ENCODE measurements around the gene HSPD1. TPM values are rescaled to one million over a fixed set of nuclear protein-coding genes. Genes with fewer than 3 reads are reported as not detected.

The HSPD1 gene
- total and polyA plus RNA-seq, 4 donors: 185 to 490 (median 287) TPM

GRCh38 chr2:197538412-197538811 is 38.8 kb upstream of the HSPD1 start:
- Histone ChIP-seq H3K4me3 (ENCODE audit: low read depth in 1 of 3, low read length in 3 of 3) (no peak overlapping the region), H3K9ac (ENCODE audit: low read depth in 1 of 2, low read length in 2 of 2) (no peak overlapping the region), H3K36me3 (ENCODE audit: control insufficient read depth in 4 of 4, insufficient read depth in 3 of 4, low read depth in 1 of 4, low read length in 3 of 4) (peaks cover 4 to 39% (median 16%) of the 10 kb centered on the region in 4 donors), H3K27me3 (ENCODE audit: control insufficient read depth in 4 of 4, insufficient read depth in 4 of 4, low read length in 3 of 4) (no peaks in the 10 kb centered on the region), H3K9me3 (ENCODE audit: control insufficient read depth in 4 of 4, low read length in 3 of 4) (no peaks in the 10 kb centered on the region), H3K27ac (ENCODE audit: low read depth in 1 of 2, low read length in 2 of 2) (no peak overlapping the region), H3K4me1 (ENCODE audit: control insufficient read depth in 4 of 4, insufficient read depth in 4 of 4, low read length in 3 of 4) (no peaks in the 10 kb centered on the region)
- 86% methylated on average over 2 of the region's 2 CpGs for WGBS
- no peak for DNase-seq (ENCODE audit: low spot score)
- TF ChIP-seq CTCF (IDR thresholded peaks at IDR 0.05; ENCODE audit: low read depth, low read length, missing input control): no peak
- no peak for TF ChIP-seq MAX (IDR thresholded peaks at IDR 0.05)
- TF ChIP-seq SP1 (IDR thresholded peaks at IDR 0.05): no peak
- no peak for TF ChIP-seq TAF1 (conservative IDR thresholded peaks at IDR 0.05)
- TF ChIP-seq JUND (IDR thresholded peaks at IDR 0.05): no peak
- TF ChIP-seq FOXA1 (IDR thresholded peaks at IDR 0.05): no peak
- TF ChIP-seq REST (IDR thresholded peaks at IDR 0.05): no peak
- no peak for TF ChIP-seq HNF4G (IDR thresholded peaks at IDR 0.05)
- no peak for TF ChIP-seq EGR1 (IDR thresholded peaks at IDR 0.05; ENCODE audit: low read depth in 2 of 2)
- TF ChIP-seq YY1 (IDR thresholded peaks at IDR 0.05): no peak
- no peak for TF ChIP-seq RAD21 (IDR thresholded peaks at IDR 0.05)
- no peak for TF ChIP-seq RXRA (IDR thresholded peaks at IDR 0.05)
- TF ChIP-seq ZBTB33 (IDR thresholded peaks at IDR 0.05): no peak
- no peak for TF ChIP-seq GABPA (IDR thresholded peaks at IDR 0.05 in 1 of 2, conservative IDR thresholded peaks at IDR 0.05 in 1 of 2)
- TF ChIP-seq NR2F2 (IDR thresholded peaks at IDR 0.05): no peak

- Histone ChIP-seq H3K9ac (ENCODE audit: low read depth in 1 of 2, low read length in 2 of 2) (peak overlapping the region; percentile 91 to 93), H3K27ac (ENCODE audit: low read depth in 1 of 2, low read length in 2 of 2) (no peak overlapping the region), H3K36me3 (ENCODE audit: control insufficient read depth in 4 of 4, insufficient read depth in 3 of 4, low read depth in 1 of 4, low read length in 3 of 4) (no peaks in the 10 kb centered on the region), H3K4me1 (ENCODE audit: control insufficient read depth in 4 of 4, insufficient read depth in 4 of 4, low read length in 3 of 4) (peaks cover 0 to 12% (median 6%) of the 10 kb centered on the region in 4 donors), H3K4me3 (ENCODE audit: low read depth in 1 of 3, low read length in 3 of 3) (peak overlapping the region; percentile 64 to 82 (median 82)), H3K9me3 (ENCODE audit: control insufficient read depth in 4 of 4, low read length in 3 of 4) (no peaks in the 10 kb centered on the region), H3K27me3 (ENCODE audit: control insufficient read depth in 4 of 4, insufficient read depth in 4 of 4, low read length in 3 of 4) (no peaks in the 10 kb centered on the region)
- no peak for TF ChIP-seq ZBTB33 (IDR thresholded peaks at IDR 0.05)
- no peak for TF ChIP-seq JUND (IDR thresholded peaks at IDR 0.05)
- no peak for TF ChIP-seq ATF3 (IDR thresholded peaks at IDR 0.05)
- TF ChIP-seq YY1 (IDR thresholded peaks at IDR 0.05): no peak
- no peak for TF ChIP-seq HNF4A (conservative IDR thresholded peaks at IDR 0.05)
- no peak for TF ChIP-seq NR2F2 (IDR thresholded peaks at IDR 0.05)
- TF ChIP-seq GABPA (IDR thresholded peaks at IDR 0.05 in 1 of 2, conservative IDR thresholded peaks at IDR 0.05 in 1 of 2): no peak
- TF ChIP-seq RAD21 (IDR thresholded peaks at IDR 0.05): no peak
- TF ChIP-seq FOXA1 (IDR thresholded peaks at IDR 0.05): no peak
- TF ChIP-seq CTCF (IDR thresholded peaks at IDR 0.05; ENCODE audit: low read depth, low read length, missing input control): no peak
- no peak for TF ChIP-seq SP1 (IDR thresholded peaks at IDR 0.05)
- no peak for TF ChIP-seq HNF4G (IDR thresholded peaks at IDR 0.05)
- no peak for TF ChIP-seq EGR1 (IDR thresholded peaks at IDR 0.05; ENCODE audit: low read depth in 2 of 2)
- no peak for TF ChIP-seq MAX (IDR thresholded peaks at IDR 0.05)
- no peak for TF ChIP-seq RXRA (IDR thresholded peaks at IDR 0.05)
- no peak for DNase-seq (ENCODE audit: low spot score)
- 59% methylated on average over 2 of the region's 2 CpGs for WGBS
These were observed 17.5 kb upstream of the HSPD1 start for GRCh38 chr2:197517150-197517549.
